GM12878 (cell line): ENCODE data around the gene GTPBP4. TPM values are rescaled to one million over a fixed set of nuclear protein-coding genes. Genes with fewer than 3 reads are reported as not detected.

Experiments
- ATAC-seq: fragments of 200-7000 bp; cut with Tn5 transposase; 3 replicates; pipeline ENCODE4 v1.9.1; 2020; ENCODE audit warnings: mild to moderate bottlenecking, moderate library complexity
- BruUV-seq: library from RNA; stranded (reverse); fragments of 400-500 nt; replicated peaks from 2 replicates; lab custom pipeline; 2021; lab: Mats Ljungman, UMichigan
- CTCF ChIA-PET: fragments of 300-600 bp; sonication (Branson Sonifier 250); formaldehyde crosslinking; extraction: SDS; loops from one replicate; lab custom pipeline; 2021; ENCODE audit warnings: inconsistent platforms; lab: Yijun Ruan, JAX
- POLR2A ChIA-PET: fragments of 350-600 bp; formaldehyde crosslinking; extraction: SDS; loops from one replicate; lab custom pipeline; 2021; ENCODE audit warnings: inconsistent platforms; lab: Charles Lee
- RAD21 ChIA-PET: fragments of 300-600 bp; sonication (Branson Sonifier 250); formaldehyde crosslinking; loops from one replicate; lab custom pipeline; 2023; ENCODE audit warnings: antibody characterized with exemption; ENCODE audit not compliant: unreplicated experiment; lab: Charles Lee
- SMC1A ChIA-PET: fragments of 300-600 bp; sonication (Branson Sonifier 250); formaldehyde crosslinking; loops from one replicate; lab custom pipeline; 2023; ENCODE audit not compliant: unreplicated experiment, uncharacterized antibody; lab: Charles Lee
- DNase-seq: peaks from one replicate; pipeline ENCODE4 v3.0.0-alpha.2; 2011; ENCODE audit warnings: low read depth, low spot score
- FAIRE-seq: peaks from 3 replicates; lab custom pipeline; 2011; peaks lifted over from hg19 to GRCh38; lab: Jason Lieb, UNC
- H2AFZ ChIP-seq: 2 replicates; pipeline ENCODE4 v1.6.0; 2011; ENCODE audit warnings: low read depth, low read length, control low read depth; ENCODE audit not compliant: control insufficient read depth
- H3K27ac ChIP-seq: 2 replicates; pipeline ENCODE4 v1.5.1; 2011; ENCODE audit warnings: control low read depth; ENCODE audit not compliant: control insufficient read depth, insufficient read depth
- H3K27me3 ChIP-seq, 2 experiments: replicated peaks in 1 of 2; 2 replicates each; pipeline versions ENCODE4 v1.6.0 to v1.6.1; 2011; ENCODE audit warnings: low read length in 1 of 2; ENCODE audit not compliant: control insufficient read depth in 2 of 2, insufficient read depth in 2 of 2
- H3K36me3 ChIP-seq, 2 experiments: 2 replicates each; pipeline ENCODE4 v1.5.1; 2011; ENCODE audit warnings: low read length in 1 of 2; ENCODE audit not compliant: control insufficient read depth in 2 of 2, insufficient read depth in 2 of 2
- H3K4me1 ChIP-seq: 2 replicates; pipeline ENCODE4 v1.6.1; 2011; ENCODE audit warnings: mild to moderate bottlenecking, low read length, moderate library complexity, mixed read lengths; ENCODE audit not compliant: control insufficient read depth, insufficient read depth
- H3K4me2 ChIP-seq: 2 replicates; pipeline ENCODE4 v1.6.0; 2011; ENCODE audit warnings: control low read depth; ENCODE audit not compliant: control insufficient read depth, insufficient read depth
- H3K4me3 ChIP-seq: fragments of 200-600 bp; sonication (generic); 2 replicates; pipeline ENCODE4 v1.5.1; 2016
- H3K79me2 ChIP-seq: 2 replicates; pipeline ENCODE4 v1.6.0; 2011; ENCODE audit warnings: low read length; ENCODE audit not compliant: control insufficient read depth, insufficient read depth
- H3K9ac ChIP-seq: 2 replicates; pipeline ENCODE4 v1.8.0; 2011; ENCODE audit warnings: low read length, control low read depth, mixed read lengths; ENCODE audit not compliant: control insufficient read depth, insufficient read depth
- H3K9me3 ChIP-seq: replicated peaks from 3 replicates; pipeline ENCODE4 v1.5.1; 2011; ENCODE audit warnings: mild to moderate bottlenecking, low read length; ENCODE audit not compliant: control insufficient read depth, insufficient read depth
- H4K20me1 ChIP-seq: 2 replicates; pipeline ENCODE4 v1.6.0; 2011; ENCODE audit not compliant: control insufficient read depth, insufficient read depth
- BMI1 ChIP-seq: fragments of 450-650 bp; IDR thresholded peaks from 2 replicates; pipeline ENCODE4 v1.6.1; 2016; ENCODE audit warnings: mild to moderate bottlenecking, moderate library complexity, borderline replicate concordance
- CBX3 ChIP-seq: fragments of 200-600 bp; sonication (generic); IDR thresholded peaks from 2 replicates; pipeline ENCODE4 v1.6.1; 2016; ENCODE audit warnings: low read depth, borderline replicate concordance
- IKZF2 ChIP-seq, 2 experiments: fragments of 450-650 bp; IDR thresholded peaks; 2 replicates each; pipeline ENCODE4 v1.6.1; 2017; ENCODE audit warnings: mild to moderate bottlenecking in 2 of 2, moderate library complexity in 2 of 2
- RAD51 ChIP-seq: fragments of 450-650 bp; IDR thresholded peaks from 2 replicates; pipeline ENCODE4 v1.6.1; 2016; ENCODE audit warnings: moderate library complexity, mild to moderate bottlenecking, inconsistent platforms
- SUPT20H ChIP-seq: IDR thresholded peaks from 2 replicates; pipeline ENCODE4 v1.6.1; 2011; ENCODE audit warnings: low read depth, mild to moderate bottlenecking, low read length, moderate library complexity, borderline replicate concordance; ENCODE audit not compliant: control insufficient read depth
- TARDBP ChIP-seq: IDR thresholded peaks from 2 replicates; pipeline ENCODE4 v1.6.1; 2016; ENCODE audit warnings: borderline replicate concordance
- ZNF384 ChIP-seq: IDR thresholded peaks from 2 replicates; pipeline ENCODE4 v1.6.1; 2012; ENCODE audit warnings: low read depth, mild to moderate bottlenecking, low read length, improper control_type of control experiment, borderline replicate concordance
- ZZZ3 ChIP-seq: IDR thresholded peaks from 2 replicates; pipeline ENCODE4 v1.6.1; 2011; ENCODE audit warnings: low read depth; ENCODE audit not compliant: control insufficient read depth, insufficient read length
- WGBS: methylation state at CpG from one replicate; pipeline ENCODE4 v1.1.6; 2016; ENCODE audit warnings: low lambda C conversion rate; ENCODE audit not compliant: insufficient replicate concordance, insufficient coverage; ENCODE audit errors: missing lambda C conversion rate; 5-methylcytosine and 5-hydroxymethylcytosine counted together
- in situ Hi-C: fragments of 300-500 bp; cut with MboI; formaldehyde crosslinking; loops from 9 replicates; pipeline ENCODE4 v1.14.3; 2018; ENCODE audit warnings: mixed read lengths
- intact Hi-C: fragments of 100-400 bp; cut with micrococcal nuclease; formaldehyde crosslinking; loops from one replicate; pipeline ENCODE4 v1.14.2; 2022; ENCODE audit not compliant: unreplicated experiment
- polyA plus RNA-seq, 11 experiments: library from polyadenylated mRNA; depleted of rRNA in 4 of 11; unstranded in 6 of 11; stranded (reverse) in 5 of 11; fragments of >200 nt; fragmentation: Nextera tagmentation in 4 of 11; fragmentation: Illumina TruSeq in 1 of 11; extraction: Ambion mirVana in 4 of 11; extraction: Trizol in 1 of 11; gene quantifications; 1 replicate in 1 of 11; 2 replicates in 10 of 11; pipeline versions ENCODE4 v1.2.1 to v1.2.3, GENCODE V29; 2011 to 2016; ENCODE audit warnings: inconsistent platforms in 2 of 11, missing spikeins in 2 of 11, low read depth in 1 of 11
- total RNA-seq, 4 experiments: library from RNA; depleted of rRNA in 3 of 4; stranded (reverse); fragments of >200 nt in 3 of 4; fragmentation: Illumina TruSeq in 1 of 4; extraction: Trizol in 1 of 4; gene quantifications; 2 replicates each; pipeline versions ENCODE4 v1.2.1 to v1.2.3, GENCODE V29; 2013 to 2021
- TF ChIP-seq, protein P1 (sequence below): IDR thresholded peaks from 2 replicates; pipeline ENCODE4 v1.6.1; 2011; ENCODE audit warnings: mild to moderate bottlenecking, low read depth, low read length, moderate library complexity; ENCODE audit not compliant: insufficient replicate concordance
- TF ChIP-seq, protein P2 (sequence below): fragments of 450-650 bp; IDR thresholded peaks from 2 replicates; pipeline ENCODE4 v1.6.1; 2017; ENCODE audit warnings: mild to moderate bottlenecking, low read depth, inconsistent platforms; ENCODE audit not compliant: poor library complexity, severe bottlenecking
- TF ChIP-seq, protein P3 (sequence below): fragments of 450-650 bp; IDR thresholded peaks from 2 replicates; pipeline ENCODE4 v1.6.1; 2017; ENCODE audit warnings: mild to moderate bottlenecking

Gene GTPBP4
- total and polyA plus RNA-seq, 10 of the 15 experiments (the other 5 are each of a cell fraction or from before 2014, with no cell fraction given): 58.5 to 118 (median 71.4) TPM

DNA sequence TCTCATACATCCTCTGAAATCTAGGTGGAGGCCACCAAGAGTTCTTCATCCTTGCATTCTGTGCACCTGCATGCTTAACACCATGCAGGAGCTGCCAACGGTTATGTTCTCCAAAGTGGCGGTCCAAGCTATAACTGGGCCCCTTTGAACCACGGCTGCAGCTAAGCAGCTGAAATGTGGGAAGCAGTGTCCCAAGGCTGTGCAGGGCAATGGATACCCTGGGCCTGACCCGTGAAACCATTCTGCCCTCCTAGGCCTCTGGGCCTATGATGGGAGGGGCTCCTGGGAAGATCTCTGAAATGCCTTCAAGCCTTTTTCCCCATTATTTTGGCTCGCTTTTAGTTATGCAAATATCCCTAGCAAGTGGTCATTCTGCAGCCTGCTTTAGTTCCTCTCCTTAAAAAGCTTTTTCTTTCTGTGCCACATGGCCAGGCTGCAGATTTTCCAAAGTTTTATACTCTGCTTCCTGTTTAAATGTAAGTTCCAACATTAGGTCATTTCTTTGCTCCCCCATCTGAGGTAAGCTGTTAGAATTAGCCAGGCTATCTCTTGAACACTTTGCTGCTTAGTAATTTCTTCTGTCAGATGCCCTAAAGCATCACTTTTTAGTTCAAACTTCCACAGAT is 7.7 kb upstream of the GTPBP4 start:
- intact Hi-C loops: no loop called here
- POLR2A ChIA-PET: interaction anchor here (0.6 kb wide), 1 partner anchor 85 kb away, joined by 3 read pairs; no protein-coding TSS in a partner anchor
- WGBS: 93% methylated on average over 5 of the region's 5 CpGs

DNA sequence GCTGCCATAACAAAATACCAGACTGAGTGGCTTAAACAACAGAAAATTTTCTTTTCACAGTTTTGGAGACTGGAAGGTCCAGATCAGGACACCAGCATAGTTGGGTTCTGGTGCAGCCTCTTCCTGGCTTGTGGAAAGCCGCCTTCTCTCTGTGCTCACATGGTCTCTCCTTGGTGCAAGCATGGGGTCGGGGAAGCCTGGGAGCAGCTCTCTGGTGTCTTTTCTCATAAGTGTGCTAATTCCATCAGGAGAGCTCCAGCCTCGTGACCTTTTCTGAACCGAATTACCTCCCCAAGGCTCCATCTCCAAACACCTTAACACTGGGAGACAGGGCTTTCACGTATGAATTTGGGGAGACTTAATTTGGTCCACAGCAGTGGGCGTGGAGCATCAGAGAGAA is 4.8 kb upstream of the GTPBP4 start:
- Histone ChIP-seq H3K4me3 (no peak overlapping the region), H3K4me2 (no peak overlapping the region), H3K9me3 (peaks cover 16% of the 10 kb centered on the region), H3K9ac (no peak overlapping the region), H3K4me1 (peaks cover 6% of the 10 kb centered on the region), H2AFZ (no peak overlapping the region), H3K27me3 (no peaks in the 10 kb centered on the region), H3K27ac (no peak overlapping the region), H3K36me3 (peaks cover 0 to 3% of the 10 kb centered on the region in 2 experiments; a peak in 1 of 4 replicates), H4K20me1 (no peaks in the 10 kb centered on the region), H3K79me2 (peaks cover 14% of the 10 kb centered on the region)
- BruUV-seq: no TSS peak
- RAD21 ChIA-PET: no interaction called here
- intact Hi-C loops: no loop called here
- in situ Hi-C loops: no loop called here
- CTCF ChIA-PET: no interaction called here
- WGBS: 77% methylated on average over 6 of the region's 6 CpGs
- DNase-seq (no peak), ATAC-seq (no peak), FAIRE-seq (no peak)
- SMC1A ChIA-PET: interaction anchor here (1.0 kb wide), 2 partner anchors 10 to 16 kb away, joined by 3 to 5 read pairs; no protein-coding TSS in a partner anchor
- POLR2A ChIA-PET: no interaction called here
- TF ChIP-seq, protein P1, sequence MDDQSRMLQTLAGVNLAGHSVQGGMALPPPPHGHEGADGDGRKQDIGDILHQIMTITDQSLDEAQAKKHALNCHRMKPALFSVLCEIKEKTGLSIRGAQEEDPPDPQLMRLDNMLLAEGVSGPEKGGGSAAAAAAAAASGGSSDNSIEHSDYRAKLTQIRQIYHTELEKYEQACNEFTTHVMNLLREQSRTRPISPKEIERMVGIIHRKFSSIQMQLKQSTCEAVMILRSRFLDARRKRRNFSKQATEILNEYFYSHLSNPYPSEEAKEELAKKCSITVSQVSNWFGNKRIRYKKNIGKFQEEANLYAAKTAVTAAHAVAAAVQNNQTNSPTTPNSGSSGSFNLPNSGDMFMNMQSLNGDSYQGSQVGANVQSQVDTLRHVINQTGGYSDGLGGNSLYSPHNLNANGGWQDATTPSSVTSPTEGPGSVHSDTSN: no peak
- no peak for TF ChIP-seq IKZF2 (IDR thresholded peaks at IDR 0.05)
- TF ChIP-seq SUPT20H: no peak
- TF ChIP-seq BMI1: no peak
- TF ChIP-seq RAD51: no peak
- TF ChIP-seq, protein P2, sequence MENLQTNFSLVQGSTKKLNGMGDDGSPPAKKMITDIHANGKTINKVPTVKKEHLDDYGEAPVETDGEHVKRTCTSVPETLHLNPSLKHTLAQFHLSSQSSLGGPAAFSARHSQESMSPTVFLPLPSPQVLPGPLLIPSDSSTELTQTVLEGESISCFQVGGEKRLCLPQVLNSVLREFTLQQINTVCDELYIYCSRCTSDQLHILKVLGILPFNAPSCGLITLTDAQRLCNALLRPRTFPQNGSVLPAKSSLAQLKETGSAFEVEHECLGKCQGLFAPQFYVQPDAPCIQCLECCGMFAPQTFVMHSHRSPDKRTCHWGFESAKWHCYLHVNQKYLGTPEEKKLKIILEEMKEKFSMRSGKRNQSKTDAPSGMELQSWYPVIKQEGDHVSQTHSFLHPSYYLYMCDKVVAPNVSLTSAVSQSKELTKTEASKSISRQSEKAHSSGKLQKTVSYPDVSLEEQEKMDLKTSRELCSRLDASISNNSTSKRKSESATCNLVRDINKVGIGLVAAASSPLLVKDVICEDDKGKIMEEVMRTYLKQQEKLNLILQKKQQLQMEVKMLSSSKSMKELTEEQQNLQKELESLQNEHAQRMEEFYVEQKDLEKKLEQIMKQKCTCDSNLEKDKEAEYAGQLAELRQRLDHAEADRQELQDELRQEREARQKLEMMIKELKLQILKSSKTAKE: no peak
- TF ChIP-seq TARDBP: no peak
- TF ChIP-seq ZZZ3: no peak

More for the DNA sequence above, 7.7 kb upstream of the GTPBP4 start:
- Histone ChIP-seq H3K9me3 (peaks cover 16% of the 10 kb centered on the region), H2AFZ (no peak overlapping the region), H4K20me1 (no peaks in the 10 kb centered on the region)
- no peak for ATAC-seq
- no peak for TF ChIP-seq ZNF384
- TF ChIP-seq, protein P3, sequence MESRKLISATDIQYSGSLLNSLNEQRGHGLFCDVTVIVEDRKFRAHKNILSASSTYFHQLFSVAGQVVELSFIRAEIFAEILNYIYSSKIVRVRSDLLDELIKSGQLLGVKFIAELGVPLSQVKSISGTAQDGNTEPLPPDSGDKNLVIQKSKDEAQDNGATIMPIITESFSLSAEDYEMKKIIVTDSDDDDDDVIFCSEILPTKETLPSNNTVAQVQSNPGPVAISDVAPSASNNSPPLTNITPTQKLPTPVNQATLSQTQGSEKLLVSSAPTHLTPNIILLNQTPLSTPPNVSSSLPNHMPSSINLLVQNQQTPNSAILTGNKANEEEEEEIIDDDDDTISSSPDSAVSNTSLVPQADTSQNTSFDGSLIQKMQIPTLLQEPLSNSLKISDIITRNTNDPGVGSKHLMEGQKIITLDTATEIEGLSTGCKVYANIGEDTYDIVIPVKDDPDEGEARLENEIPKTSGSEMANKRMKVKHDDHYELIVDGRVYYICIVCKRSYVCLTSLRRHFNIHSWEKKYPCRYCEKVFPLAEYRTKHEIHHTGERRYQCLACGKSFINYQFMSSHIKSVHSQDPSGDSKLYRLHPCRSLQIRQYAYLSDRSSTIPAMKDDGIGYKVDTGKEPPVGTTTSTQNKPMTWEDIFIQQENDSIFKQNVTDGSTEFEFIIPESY: peak; percentile 51; the same call in 1 of the 2 replicates
- TF ChIP-seq CBX3: no peak
- TF ChIP-seq, all 136 proteins: peak for 1
- H3K27ac ChIP-seq: no peak overlapping the region
- ChIA-PET CTCF (no interaction called here), RAD21 (no interaction called here), SMC1A (interaction anchor here (0.5 kb wide), 1 partner anchor 38 kb away, joined by 3 read pairs; no protein-coding TSS in a partner anchor)
- no TSS peak for BruUV-seq
- no peaks in the 10 kb centered on the region for H3K27me3 ChIP-seq
- no peak for DNase-seq
- no peak overlapping the region for H3K4me2 ChIP-seq
- FAIRE-seq: no peak
- no peak overlapping the region for H3K4me3 ChIP-seq
- no peaks in the 10 kb centered on the region; the same call in 1 of the 2 replicates for H3K79me2 ChIP-seq
- H3K36me3 ChIP-seq: peaks cover 0 to under 1% of the 10 kb centered on the region in 2 experiments; a peak in 1 of 4 replicates
- H3K9ac ChIP-seq: no peak overlapping the region
- in situ Hi-C loops: no loop called here
- no peaks in the 10 kb centered on the region for H3K4me1 ChIP-seq
